ENCODE measurements around the gene RPS27L. TPM values are rescaled to one million over a fixed set of nuclear protein-coding genes. Genes with fewer than 3 reads are reported as not detected.

The RPS27L gene
- total RNA-seq (2014; rRNA removed; shearing (Covaris generic)), result 111 and 135 TPM in 2 replicates

- DNase-seq (ENCODE audit: low spot score), result peak; percentile 82
These were observed at the start of gene RPS27L for GRCh38 chr15:63157118-63157843. Gene RPS27L (minus strand): TSS chr15:63157477. CDS start chr15:63157405, 72 bp downstream.

DNA sequence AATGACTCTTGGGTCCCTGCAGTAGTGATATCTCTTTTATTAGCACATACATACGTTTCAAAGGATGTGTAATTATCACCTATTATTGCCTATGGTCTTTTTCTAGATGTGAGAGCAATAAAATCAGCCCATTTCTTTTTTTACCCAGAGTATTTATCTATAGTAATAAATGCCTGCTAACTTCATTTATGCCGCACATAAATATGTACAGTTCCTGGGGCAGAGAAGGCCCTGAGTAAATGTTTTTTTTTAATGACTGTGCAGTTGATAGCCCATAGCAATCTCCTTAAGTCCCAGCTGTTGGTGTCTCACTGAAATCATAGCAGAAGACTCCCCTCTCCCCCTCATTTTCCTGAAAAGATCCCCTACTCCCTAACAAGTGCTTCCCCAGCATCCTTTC is 48.8 kb upstream of the RPS27L start:
- DNase-seq (ENCODE audit: low spot score), result no peak

DNA sequence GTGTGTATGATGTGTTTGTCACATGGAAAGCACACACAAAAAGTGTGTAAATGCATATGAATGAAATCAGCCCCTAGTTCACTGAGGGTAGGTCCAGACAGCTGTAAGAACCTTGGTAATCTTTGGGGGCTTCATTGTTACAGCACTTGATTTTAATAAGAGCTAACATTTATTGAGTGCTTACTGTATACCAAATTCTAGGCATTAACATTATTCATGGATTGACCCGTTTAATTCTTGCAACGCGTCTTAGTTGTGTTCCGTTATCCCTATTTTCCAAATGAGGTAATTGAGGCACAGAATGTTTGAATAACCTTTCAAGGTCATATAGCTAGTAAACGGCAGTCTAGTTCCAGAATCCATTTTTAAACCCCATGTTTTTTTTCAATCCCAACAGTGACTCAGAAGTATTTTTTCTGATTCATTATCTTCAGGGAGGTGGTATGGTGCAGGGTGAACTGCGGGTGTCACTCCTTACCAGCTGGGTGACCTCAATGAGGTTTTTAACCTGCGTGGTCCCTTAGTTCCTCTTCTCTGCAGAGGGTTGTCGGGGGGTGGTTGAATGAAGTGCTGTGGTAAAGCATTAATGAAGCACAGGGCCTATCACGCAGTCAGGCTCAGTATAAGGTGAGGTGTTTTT is 46.3 kb upstream of the RPS27L start:
- peak; percentile 33 for DNase-seq (ENCODE audit: low spot score)

DNA sequence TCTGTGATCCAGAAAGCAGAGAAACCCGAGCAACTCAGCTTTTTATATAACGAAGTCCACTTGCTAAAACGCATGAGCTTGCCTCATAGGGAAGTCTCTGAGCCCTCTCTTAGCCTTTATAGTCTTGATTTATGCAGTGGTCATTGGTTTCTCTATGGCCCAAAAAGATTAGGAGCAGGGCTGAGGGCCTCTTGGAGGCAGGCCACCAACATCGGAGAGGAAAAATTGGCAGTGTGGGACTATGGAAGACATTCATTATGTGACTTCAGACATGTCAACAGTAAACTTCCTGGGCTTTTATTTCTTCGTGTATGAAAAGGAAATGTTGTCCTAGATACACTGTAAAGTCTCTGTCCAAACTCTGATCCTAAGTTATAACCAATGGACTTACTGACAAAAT is 45.6 kb upstream of the RPS27L start:
- no peak for DNase-seq (ENCODE audit: low spot score)

- DNase-seq (ENCODE audit: low spot score), result no peak
These were observed 43.4 kb upstream of the RPS27L start for GRCh38 chr15:63200464-63201249.

GRCh38 chr15:63198371-63199250 is 41.3 kb upstream of the RPS27L start:
- no peak for DNase-seq (ENCODE audit: low spot score)

- no peak for DNase-seq (ENCODE audit: low spot score)
These were observed 40.3 kb upstream of the RPS27L start for GRCh38 chr15:63197626-63198025.

- no peak for DNase-seq (ENCODE audit: low spot score)
These were observed 39.6 kb upstream of the RPS27L start for GRCh38 chr15:63196842-63197241.

DNA sequence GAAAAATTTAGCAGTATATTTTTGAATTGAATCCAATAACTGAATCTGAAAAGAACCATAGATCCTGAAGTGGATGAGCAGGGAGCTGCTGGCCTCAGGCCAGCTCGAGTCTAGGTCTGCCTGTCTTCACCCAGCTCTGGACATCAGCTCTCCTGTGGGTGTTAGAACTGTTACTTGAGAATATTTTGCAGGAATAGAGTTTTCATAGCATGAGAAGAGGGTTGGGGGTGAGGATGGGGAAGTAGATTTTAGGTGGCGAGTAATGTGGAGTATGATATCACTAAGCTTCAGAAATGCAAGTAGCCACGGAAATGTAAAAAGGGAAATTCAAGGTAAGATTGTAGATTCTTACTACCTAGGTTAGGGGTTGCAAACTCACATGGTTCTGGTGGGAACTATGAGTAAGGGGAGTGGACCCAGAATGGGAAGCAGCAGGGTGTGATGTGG is 38.3 kb upstream of the RPS27L start:
- DNase-seq (ENCODE audit: low spot score), result no peak

GRCh38 chr15:63194880-63195568 is 37.7 kb upstream of the RPS27L start:
- DNase-seq (ENCODE audit: low spot score), result no peak

DNA sequence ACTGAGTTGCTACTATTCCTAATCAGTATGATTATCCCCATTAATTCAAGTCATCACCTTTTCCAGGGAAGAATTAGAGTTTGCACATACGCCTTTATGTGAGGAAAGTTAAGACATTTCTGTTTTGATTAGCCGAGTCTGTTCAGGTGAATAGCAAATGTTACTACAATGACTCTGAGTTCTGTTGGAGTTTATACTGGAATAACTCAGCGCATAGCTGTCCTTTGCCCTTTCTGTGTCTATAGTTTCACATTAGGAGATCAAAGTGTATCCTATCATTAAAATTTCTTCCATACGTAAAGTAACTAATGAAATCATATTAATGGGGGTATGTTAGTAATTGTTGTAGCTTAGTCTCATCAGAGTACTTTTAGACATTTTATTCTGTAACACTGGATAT is 37.0 kb upstream of the RPS27L start:
- DNase-seq (ENCODE audit: low spot score), result no peak

GRCh38 chr15:63192619-63193206 is 35.4 kb upstream of the RPS27L start:
- no peak for DNase-seq (ENCODE audit: low spot score)

DNA sequence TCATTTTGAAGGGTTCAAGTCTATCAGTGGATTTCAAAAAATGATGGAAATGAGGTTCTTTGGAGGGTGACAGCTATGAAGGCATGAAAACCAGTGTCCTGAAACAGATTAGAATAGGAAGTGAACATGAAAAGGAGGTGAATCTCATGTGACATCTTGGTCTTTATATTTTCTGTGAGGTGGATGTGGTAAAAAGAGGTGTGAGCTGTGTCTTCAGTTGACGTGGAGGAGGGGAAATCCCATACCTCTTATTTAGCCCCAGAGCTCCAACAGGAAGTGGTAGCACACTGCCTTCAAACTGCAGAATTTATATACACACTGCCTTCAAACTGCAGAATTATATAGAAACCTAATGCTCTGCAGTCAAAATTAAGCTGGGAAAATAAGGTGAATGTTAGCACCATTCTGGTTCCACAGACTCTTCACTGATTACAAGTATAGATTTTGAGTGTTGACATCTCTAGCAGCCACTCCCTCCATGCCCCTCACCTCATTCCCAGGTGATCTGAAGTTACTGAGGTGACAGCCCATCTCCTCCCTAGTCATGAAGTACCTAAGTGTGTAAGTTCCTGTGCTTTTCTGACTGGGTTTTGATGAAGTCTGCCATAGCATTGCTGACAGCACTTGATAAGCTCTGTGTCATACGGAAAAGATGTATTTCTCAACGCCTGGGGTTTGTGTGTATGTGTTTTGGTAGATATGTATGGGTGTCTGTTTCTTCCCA is 34.8 kb upstream of the RPS27L start:
- DNase-seq (ENCODE audit: low spot score), result no peak

GRCh38 chr15:63190769-63191649 is 33.7 kb upstream of the RPS27L start:
- DNase-seq (ENCODE audit: low spot score), result no peak

GRCh38 chr15:63189941-63190768 is 32.9 kb upstream of the RPS27L start:
- DNase-seq (ENCODE audit: low spot score), result no peak

GRCh38 chr15:63188926-63189871 is 31.9 kb upstream of the RPS27L start, which contains the start of gene RAB8B:
Gene RAB8B (plus strand): TSS chr15:63189606. CDS start chr15:63189625, 19 bp downstream.
- DNase-seq (ENCODE audit: low spot score), result peak; percentile 90
